ENCODE data around the gene ALDOC. TPM values are rescaled to one million over a fixed set of nuclear protein-coding genes. Genes with fewer than 3 reads are reported as not detected.
A peak's percentile ranks its signal among the peaks of the same experiment; 100 is the strongest.

Gene ALDOC
- total RNA-seq, 1 donor from 2014 or later = 73.4 TPM

DNA sequence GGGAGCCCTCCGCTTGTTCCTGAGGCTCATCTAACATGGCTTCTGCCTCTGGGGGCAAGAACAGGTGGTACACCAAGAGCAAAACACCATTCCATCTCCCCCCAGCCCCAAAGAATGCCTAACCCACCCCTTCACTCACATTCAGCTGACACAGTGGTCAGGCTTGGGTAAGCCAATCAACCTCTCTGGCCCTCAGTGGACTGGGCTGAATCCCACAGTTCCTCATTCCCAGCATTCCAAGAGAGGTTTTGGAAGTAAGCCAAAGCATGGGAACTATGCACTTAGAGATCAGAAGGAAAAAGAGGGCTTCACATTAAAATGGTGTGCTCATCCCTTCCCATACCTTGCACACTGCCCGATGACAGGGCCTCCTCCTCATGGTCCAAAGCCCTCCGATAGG is 13.2 kb downstream of the ALDOC start:
- H3K4me1 Mint-ChIP-seq = peaks cover 37% of the 10 kb centered on the region
- peaks cover 60% of the 10 kb centered on the region for H3K36me3 Mint-ChIP-seq (ENCODE audit: low read depth)
- H3K4me3 Mint-ChIP-seq = no peak overlapping the region
- H3K9me3 Mint-ChIP-seq = no peaks in the 10 kb centered on the region
- H3K27ac Mint-ChIP-seq = no peak overlapping the region
- ChIA-PET CTCF (no interaction called here), POLR2A (interaction anchor here (9.2 kb wide), 1 partner anchor 13 kb away, joined by 160 read pairs; the partner anchor contains the start of gene UNC119)
- no peaks in the 10 kb centered on the region for H3K27me3 Mint-ChIP-seq
- DNase-seq = no peak
- TF ChIP-seq, protein P1, sequence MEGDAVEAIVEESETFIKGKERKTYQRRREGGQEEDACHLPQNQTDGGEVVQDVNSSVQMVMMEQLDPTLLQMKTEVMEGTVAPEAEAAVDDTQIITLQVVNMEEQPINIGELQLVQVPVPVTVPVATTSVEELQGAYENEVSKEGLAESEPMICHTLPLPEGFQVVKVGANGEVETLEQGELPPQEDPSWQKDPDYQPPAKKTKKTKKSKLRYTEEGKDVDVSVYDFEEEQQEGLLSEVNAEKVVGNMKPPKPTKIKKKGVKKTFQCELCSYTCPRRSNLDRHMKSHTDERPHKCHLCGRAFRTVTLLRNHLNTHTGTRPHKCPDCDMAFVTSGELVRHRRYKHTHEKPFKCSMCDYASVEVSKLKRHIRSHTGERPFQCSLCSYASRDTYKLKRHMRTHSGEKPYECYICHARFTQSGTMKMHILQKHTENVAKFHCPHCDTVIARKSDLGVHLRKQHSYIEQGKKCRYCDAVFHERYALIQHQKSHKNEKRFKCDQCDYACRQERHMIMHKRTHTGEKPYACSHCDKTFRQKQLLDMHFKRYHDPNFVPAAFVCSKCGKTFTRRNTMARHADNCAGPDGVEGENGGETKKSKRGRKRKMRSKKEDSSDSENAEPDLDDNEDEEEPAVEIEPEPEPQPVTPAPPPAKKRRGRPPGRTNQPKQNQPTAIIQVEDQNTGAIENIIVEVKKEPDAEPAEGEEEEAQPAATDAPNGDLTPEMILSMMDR (IDR thresholded peaks at IDR 0.05) = no peak
- intact Hi-C loops (cut with micrococcal nuclease) = no loop called here
- ATAC-seq (ENCODE audit: low read depth) = no peak

DNA sequence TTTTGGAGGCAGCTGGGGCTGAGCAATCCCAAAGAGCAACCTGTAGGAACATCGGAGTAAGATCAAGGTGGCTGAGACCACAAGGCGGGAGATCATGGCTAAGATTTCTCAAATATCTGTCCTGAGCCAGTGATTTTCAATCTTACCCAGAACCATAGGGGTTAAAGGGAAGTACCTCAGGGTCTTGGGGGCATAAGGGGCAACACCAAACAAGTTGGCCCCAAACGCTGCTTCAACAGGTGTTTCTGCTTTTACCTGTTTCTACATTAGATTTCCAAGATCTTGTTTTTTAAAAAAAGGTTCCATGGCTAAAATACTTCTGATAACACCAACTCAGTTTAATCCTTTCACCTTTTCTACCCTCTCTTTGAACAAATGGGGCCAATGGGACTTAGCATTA is 21.7 kb downstream of the ALDOC start:
- H3K27ac Mint-ChIP-seq = no peak overlapping the region
- intact Hi-C loops (cut with micrococcal nuclease) = no loop called here
- H3K4me3 Mint-ChIP-seq = no peak overlapping the region
- POLR2A ChIA-PET = interaction anchor here (1.0 kb wide), 1 partner anchor 16 kb away, joined by 4 read pairs; the partner anchor contains the start of gene PIGS
- H3K27me3 Mint-ChIP-seq = no peaks in the 10 kb centered on the region
- no peaks in the 10 kb centered on the region for H3K9me3 Mint-ChIP-seq
- ATAC-seq (ENCODE audit: low read depth) (no peak), DNase-seq (no peak)
- CTCF ChIA-PET = interaction anchor here (1.2 to 2.7 kb wide), 2 partner anchors 54 to 60 kb away, joined by 4 to 13 read pairs; no protein-coding TSS in a partner anchor
- TF ChIP-seq, protein P1 (IDR thresholded peaks at IDR 0.05) = no peak
- H3K4me1 Mint-ChIP-seq = peaks cover 39% of the 10 kb centered on the region
- peaks cover 81% of the 10 kb centered on the region for H3K36me3 Mint-ChIP-seq (ENCODE audit: low read depth)

DNA sequence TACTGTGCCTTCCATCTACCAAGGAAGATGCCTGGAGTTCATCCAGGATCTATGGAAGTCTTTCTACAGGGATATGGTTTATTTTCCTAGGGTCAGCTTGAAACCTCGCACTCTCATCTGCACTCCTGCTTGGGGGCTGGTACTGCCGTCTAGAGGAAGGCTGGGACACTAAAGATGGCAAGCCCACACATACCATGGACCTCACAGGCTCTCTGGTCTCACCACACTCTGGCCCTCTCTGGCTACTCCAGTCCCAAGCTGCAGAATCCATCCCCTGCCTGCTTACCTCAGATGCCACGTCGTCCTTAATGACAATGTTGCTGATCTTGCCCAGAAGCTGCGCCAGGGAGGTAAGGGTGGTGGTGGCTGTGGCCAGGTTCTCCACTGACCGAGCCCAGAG is 22.1 kb downstream of the ALDOC start:
- H3K27ac Mint-ChIP-seq = no peak overlapping the region
- POLR2A ChIA-PET = interaction anchor here (1.0 kb wide), 2 partner anchors 17 to 46 kb away, joined by 4 read pairs; partner anchors contain the start of gene PIGS
- intact Hi-C loops (cut with micrococcal nuclease) = loop anchor here (5.0 kb wide), 2 partner anchors 58 to 398 kb away; partner anchors contain the start of genes PHF12 and RSKR

DNA sequence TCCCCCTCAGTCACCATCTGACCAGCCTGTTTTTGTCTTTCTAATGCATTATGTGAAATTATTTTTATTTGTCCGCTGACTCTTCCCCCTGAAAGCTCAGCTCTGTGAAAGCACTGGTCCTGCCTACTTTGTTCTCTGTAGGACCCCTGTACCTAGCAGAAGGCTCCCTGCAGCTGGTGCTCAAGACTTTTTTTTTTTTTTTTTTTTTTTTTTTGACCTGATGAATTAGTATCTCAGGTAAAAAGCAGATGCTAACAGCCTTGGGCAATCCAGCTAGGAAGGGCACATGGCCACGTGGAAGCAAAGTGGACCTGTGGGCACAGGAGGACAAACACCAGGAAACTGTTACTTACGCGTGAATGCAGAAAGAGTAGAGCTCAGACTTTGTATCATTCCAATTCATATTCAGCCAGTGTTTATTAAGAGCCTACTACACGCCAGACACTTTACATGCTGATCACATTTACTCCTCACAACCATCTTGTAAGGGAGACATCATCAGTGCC is 23.6 kb downstream of the ALDOC start:
- DNase-seq (no peak), ATAC-seq (ENCODE audit: low read depth) (no peak)
- TF ChIP-seq, protein P1 (IDR thresholded peaks at IDR 0.05) = no peak
- CTCF ChIA-PET = interaction anchor here (1.0 to 2.7 kb wide), 2 partner anchors 9 to 59 kb away, joined by 3 to 13 read pairs; no protein-coding TSS in a partner anchor
- intact Hi-C loops (cut with micrococcal nuclease) = loop anchor here (1.0 to 5.0 kb wide), 6 partner anchors 14 to 399 kb away; partner anchors contain the start of genes IFT20, PHF12, PIGS and RSKR
- Mint-ChIP-seq H3K4me3 (peak overlapping the region; percentile 97), H3K4me1 (peaks cover 59% of the 10 kb centered on the region), H3K36me3 (ENCODE audit: low read depth) (peaks cover 71% of the 10 kb centered on the region), H3K9me3 (no peaks in the 10 kb centered on the region), H3K27ac (peak overlapping the region; percentile 86), H3K27me3 (no peaks in the 10 kb centered on the region)
- POLR2A ChIA-PET = interaction anchor here (0.5 to 7.1 kb wide), 9 partner anchors 9 to 1611 kb away, joined by 3 to 160 read pairs (median 6); partner anchors contain the start of genes ALDOC, PIGS and SPAG5

More for the DNA sequence above, 22.1 kb downstream of the ALDOC start:
- CTCF ChIA-PET = interaction anchor here (0.9 to 2.7 kb wide), 3 partner anchors 54 to 60 kb away, joined by 4 to 13 read pairs (median 5); no protein-coding TSS in a partner anchor
- peaks cover 76% of the 10 kb centered on the region for H3K36me3 Mint-ChIP-seq (ENCODE audit: low read depth)
- TF ChIP-seq, protein P1 (IDR thresholded peaks at IDR 0.05) = no peak
- H3K4me3 Mint-ChIP-seq = no peak overlapping the region
- no peak for ATAC-seq (ENCODE audit: low read depth)
- H3K9me3 Mint-ChIP-seq = no peaks in the 10 kb centered on the region
- DNase-seq = no peak
- H3K27me3 Mint-ChIP-seq = no peaks in the 10 kb centered on the region
- peaks cover 44% of the 10 kb centered on the region for H3K4me1 Mint-ChIP-seq

Measured in activated B cell treated with CpG ODN at 0.5 μM for 24 hours (primary cell).